ENCODE measurements around the gene RETREG1. TPM values are rescaled to one million over a fixed set of nuclear protein-coding genes. Genes with fewer than 3 reads are reported as not detected.

RETREG1 gene
- polyA plus RNA-seq, 1 of the 3 experiments (the other 2 are of a cell fraction) = 0.43 TPM

GRCh38 chr5:16471387-16471786 is 145.4 kb downstream of the RETREG1 start (continued):
- TF ChIP-seq REST (IDR thresholded peaks at IDR 0.05; ENCODE audit: low read depth, low read length) = no peak
- no peak for TF ChIP-seq EZH2phosphoT487 (IDR thresholded peaks at IDR 0.05; ENCODE audit: borderline replicate concordance, low read depth)
- TF ChIP-seq GATA2 (CRISPR knock-in tag; IDR thresholded peaks at IDR 0.05) = no peak
- TF ChIP-seq TEAD4 (IDR thresholded peaks at IDR 0.05; ENCODE audit: borderline replicate concordance, insufficient read depth) = no peak
- no peak for TF ChIP-seq SMC3 (IDR thresholded peaks at IDR 0.05; ENCODE audit: low read depth, low read length)

GRCh38 chr5:16467363-16468219 is 149.2 kb downstream of the RETREG1 start:
- H3K36me3 ChIP-seq (replicated peaks in 1 of 2; ENCODE audit: control insufficient read depth in 1 of 2, insufficient read depth in 2 of 2, low read length in 1 of 2) = peaks cover 16 to 20% of the 10 kb centered on the region in 2 experiments
- H4K20me1 ChIP-seq (ENCODE audit: insufficient read depth) = peaks cover 16% of the 10 kb centered on the region
- no peaks in the 10 kb centered on the region for H3K9me3 ChIP-seq
- peaks cover 83% of the 10 kb centered on the region for H3K79me2 ChIP-seq (ENCODE audit: insufficient read depth)
- no peaks in the 10 kb centered on the region for H3K9me2 ChIP-seq
- H3K27ac ChIP-seq (ENCODE audit: low read depth in 2 of 2, low read length in 1 of 2) = peak overlapping the region in 1 of 2 experiments; percentile 77; a peak in 2 of 4 replicates
- H3K4me2 ChIP-seq = peak overlapping the region; percentile 94
- H3K4me1 ChIP-seq (ENCODE audit: control insufficient read depth in 1 of 2, insufficient read depth in 2 of 2, low read depth in 1 of 2, low read length in 1 of 2) = peaks cover 14 to 19% of the 10 kb centered on the region in 2 experiments; a peak in 3 of 4 replicates
- CTCF ChIA-PET = interaction anchor here (0.9 to 1.1 kb wide), 4 partner anchors 10 to 307 kb away, joined by 3 to 5 read pairs (median 4); no protein-coding TSS in a partner anchor
- peak; percentile 67; the same call in 1 of the 2 replicates for TF ChIP-seq FOSL2 (IDR thresholded peaks at IDR 0.05; ENCODE audit: borderline replicate concordance, low read depth)
- peak in 1 of 2 experiments; percentile 11; a peak in 1 of 4 replicates for TF ChIP-seq EP300 (IDR thresholded peaks at IDR 0.05; ENCODE audit: borderline replicate concordance in 1 of 2, low read depth in 1 of 2, low read length in 1 of 2)
- peak; percentile 46 for TF ChIP-seq NFIC (IDR thresholded peaks at IDR 0.05; ENCODE audit: borderline replicate concordance)
- TF ChIP-seq USF1 (IDR thresholded peaks at IDR 0.05; ENCODE audit: borderline replicate concordance, low read depth) = no peak
- TF ChIP-seq TCF12 (IDR thresholded peaks at IDR 0.05) = peak; percentile 15; the same call in 1 of the 2 replicates
- no peaks in the 10 kb centered on the region for H3K27me3 ChIP-seq (ENCODE audit: insufficient read depth)
- WGBS (ENCODE audit: low lambda C conversion rate) = 61% methylated on average over 3 of the region's 3 CpGs
- no peak overlapping the region for H3K9ac ChIP-seq
- DNase-seq = no peak
- POLR2A ChIA-PET = no interaction called here
- H2AFZ ChIP-seq (ENCODE audit: low read depth) = peak overlapping the region; percentile 43; the same call in 1 of the 2 replicates
- H3F3A ChIP-seq (replicated peaks; ENCODE audit: insufficient read depth) = peaks cover 13% of the 10 kb centered on the region
- H3K4me3 ChIP-seq (ENCODE audit: low read depth in 2 of 2, low read length in 1 of 2) = peak overlapping the region; percentile 79 to 83; a peak in 3 of 4 replicates

Data from SK-N-SH (cell line).